Endothelial cell of umbilical vein (primary cell): ENCODE data around the gene GGA3. TPM values are rescaled to one million over a fixed set of nuclear protein-coding genes. Genes with fewer than 3 reads are reported as not detected.

ENCODE experiments used
- BruUV-seq: library from RNA; stranded (reverse); fragments of 400-500 nt; replicated peaks from 2 replicates; lab custom pipeline; 2021; lab: Mats Ljungman, UMichigan
- CTCF ChIA-PET: fragments of 300-600, 350-600 bp; sonication (Branson Sonifier 250); formaldehyde crosslinking; loops from one replicate; lab custom pipeline; 2021; ENCODE audit warnings: antibody characterized with exemption, inconsistent platforms; lab: Charles Lee
- POLR2A ChIA-PET: fragments of 300-600, 350-600 bp; sonication (Branson Sonifier 250); formaldehyde crosslinking; loops from one replicate; lab custom pipeline; 2021; ENCODE audit warnings: antibody characterized with exemption, inconsistent platforms; lab: Charles Lee
- DNase-seq: peaks from one replicate; pipeline ENCODE4 v3.0.0-alpha.2; 2011; ENCODE audit warnings: low read depth, low spot score
- FAIRE-seq: peaks from 2 replicates; lab custom pipeline; 2011; peaks lifted over from hg19 to GRCh38; lab: Jason Lieb, UNC
- H2AFZ ChIP-seq: 2 replicates; pipeline ENCODE4 v1.6.0; 2012; ENCODE audit warnings: low read depth, low read length, control low read depth, inconsistent platforms
- H3K27ac ChIP-seq: 2 replicates; pipeline ENCODE4 v1.5.1; 2011; ENCODE audit warnings: low read depth, mild to moderate bottlenecking, control low read depth, low read length, moderate library complexity; ENCODE audit not compliant: insufficient read depth
- H3K27me3 ChIP-seq, 2 experiments: 2 replicates each; pipeline versions ENCODE4 v1.6.0 to v1.6.1; 2011; ENCODE audit warnings: low read length in 2 of 2, mixed read lengths in 1 of 2; ENCODE audit not compliant: control insufficient read depth in 2 of 2, insufficient read depth in 2 of 2
- H3K36me3 ChIP-seq, 2 experiments: 2 replicates in 1 of 2; 3 replicates in 1 of 2; pipeline ENCODE4 v1.5.1; 2011; ENCODE audit warnings: low read length in 2 of 2, mild to moderate bottlenecking in 1 of 2, moderate library complexity in 1 of 2; ENCODE audit not compliant: control insufficient read depth in 2 of 2, insufficient read depth in 2 of 2; ENCODE audit errors: extremely low read depth in 1 of 2
- H3K4me1 ChIP-seq: 3 replicates; pipeline ENCODE4 v1.5.1; 2011; ENCODE audit warnings: mild to moderate bottlenecking, low read length; ENCODE audit not compliant: control insufficient read depth, insufficient read depth; ENCODE audit errors: extremely low read depth
- H3K4me2 ChIP-seq: 2 replicates; pipeline ENCODE4 v1.6.1; 2011; ENCODE audit warnings: low read length, control low read depth, mixed read lengths; ENCODE audit not compliant: insufficient read depth
- H3K4me3 ChIP-seq, 3 experiments: fragments of 200-600 bp in 1 of 3; sonication (generic), shearing (Covaris generic) in 1 of 3; replicated peaks in 1 of 3; 2 replicates each; pipeline ENCODE4 v1.5.1; 2011 to 2016; ENCODE audit warnings: control low read depth in 3 of 3, low read length in 3 of 3, mild to moderate bottlenecking in 2 of 3, inconsistent platforms in 1 of 3, low read depth in 1 of 3, moderate library complexity in 1 of 3; ENCODE audit not compliant: insufficient read depth in 1 of 3
- H3K79me2 ChIP-seq: 2 replicates; pipeline ENCODE4 v1.6.0; 2012; ENCODE audit warnings: low read length, inconsistent platforms; ENCODE audit not compliant: control insufficient read depth, insufficient read depth
- H3K9ac ChIP-seq: replicated peaks from 2 replicates; pipeline ENCODE3; 2011; ENCODE audit warnings: low read length, control low read depth; ENCODE audit not compliant: insufficient read depth; ENCODE audit errors: extremely low read depth
- H3K9me1 ChIP-seq: replicated peaks from 3 replicates; pipeline ENCODE4 v1.6.0; 2011; ENCODE audit warnings: mild to moderate bottlenecking, low read length; ENCODE audit not compliant: control insufficient read depth, insufficient read depth; ENCODE audit errors: extremely low read depth
- H3K9me3 ChIP-seq: replicated peaks from 2 replicates; pipeline ENCODE4 v1.5.1; 2012; ENCODE audit warnings: low read length, inconsistent platforms; ENCODE audit not compliant: control insufficient read depth, insufficient read depth
- H4K20me1 ChIP-seq: replicated peaks from 2 replicates; pipeline ENCODE3; 2011; ENCODE audit warnings: mild to moderate bottlenecking, low read length; ENCODE audit not compliant: control insufficient read depth, insufficient read depth; ENCODE audit errors: extremely low read depth
- EZH2 ChIP-seq: IDR thresholded peaks from 2 replicates; pipeline ENCODE4 v1.6.1; 2012; ENCODE audit warnings: borderline replicate concordance, low read depth, mild to moderate bottlenecking, moderate library complexity, low read length, inconsistent platforms; ENCODE audit not compliant: severe bottlenecking
- FOS ChIP-seq: IDR thresholded peaks from 2 replicates; pipeline ENCODE4 v1.6.1; 2011; ENCODE audit warnings: mild to moderate bottlenecking, low read length, moderate library complexity, borderline replicate concordance; ENCODE audit not compliant: insufficient read depth
- GATA2 ChIP-seq: IDR thresholded peaks from 2 replicates; pipeline ENCODE4 v1.7.0; 2011; ENCODE audit warnings: low read depth, mild to moderate bottlenecking, moderate library complexity, mixed read lengths, low read length; ENCODE audit not compliant: insufficient read length, insufficient read depth
- JUN ChIP-seq: IDR thresholded peaks from 2 replicates; pipeline ENCODE4 v1.6.1; 2011; ENCODE audit warnings: borderline replicate concordance, low read depth; ENCODE audit not compliant: insufficient read length, insufficient read depth
- MYC ChIP-seq: IDR thresholded peaks from one replicate; pipeline ENCODE4 v1.6.1; 2011; ENCODE audit warnings: mild to moderate bottlenecking, low read depth, low read length
- POLR2A ChIP-seq: IDR thresholded peaks from 2 replicates; pipeline ENCODE4 v1.6.1; 2012; ENCODE audit warnings: low read depth, mild to moderate bottlenecking, control low read depth, low read length
- POLR2AphosphoS5 ChIP-seq: IDR thresholded peaks from 2 replicates; pipeline ENCODE4 v1.6.1; 2012; ENCODE audit warnings: low read depth, mild to moderate bottlenecking, control low read depth, low read length, moderate library complexity; ENCODE audit not compliant: insufficient read depth
- dilution Hi-C: fragments of 300-500 bp; cut with MboI; formaldehyde crosslinking; loops from one replicate; pipeline ENCODE4 v1.15.0; 2019; ENCODE audit warnings: low sequenced_read_pairs; ENCODE audit not compliant: extremely low pct_ligation_motif_present
- intact Hi-C: fragments of 100-400 bp; cut with micrococcal nuclease; formaldehyde crosslinking; loops from one replicate; pipeline ENCODE4 v1.10.0; 2022
- polyA plus RNA-seq, 4 experiments: library from polyadenylated mRNA; depleted of rRNA in 3 of 4; stranded (reverse) in 3 of 4; unstranded in 1 of 4; fragments of >200 nt; gene quantifications; 2 replicates each; pipeline versions ENCODE4 v1.2.1 to v1.2.3, GENCODE V29; 2011 to 2012; ENCODE audit warnings: missing spikeins in 1 of 4
- total RNA-seq: library from RNA; stranded (reverse); gene quantifications from 2 replicates; pipeline ENCODE4 v1.2.3, GENCODE V29; 2021
- TF ChIP-seq, protein P1 (sequence below), 2 donors: IDR thresholded peaks; 1 replicate in 1 of 2; 2 replicates in 1 of 2; pipeline ENCODE4 v1.5.1; 2011; ENCODE audit warnings: low read length in 2 of 2, mild to moderate bottlenecking in 2 of 2, moderate library complexity in 2 of 2, control low read depth in 1 of 2, inconsistent platforms in 1 of 2, low read depth in 1 of 2; ENCODE audit not compliant: insufficient read depth in 1 of 2; ENCODE audit errors: extremely low read depth in 1 of 2
- TF ChIP-seq, protein P2 (sequence below): IDR thresholded peaks from 2 replicates; pipeline ENCODE4 v1.6.1; 2011; ENCODE audit not compliant: insufficient read depth, insufficient read length

The GGA3 gene
- total and polyA plus RNA-seq, 2 donors (not counting 3 experiments of a cell fraction or from before 2014, with no cell fraction given) = 41.2 to 62.9 TPM

DNA sequence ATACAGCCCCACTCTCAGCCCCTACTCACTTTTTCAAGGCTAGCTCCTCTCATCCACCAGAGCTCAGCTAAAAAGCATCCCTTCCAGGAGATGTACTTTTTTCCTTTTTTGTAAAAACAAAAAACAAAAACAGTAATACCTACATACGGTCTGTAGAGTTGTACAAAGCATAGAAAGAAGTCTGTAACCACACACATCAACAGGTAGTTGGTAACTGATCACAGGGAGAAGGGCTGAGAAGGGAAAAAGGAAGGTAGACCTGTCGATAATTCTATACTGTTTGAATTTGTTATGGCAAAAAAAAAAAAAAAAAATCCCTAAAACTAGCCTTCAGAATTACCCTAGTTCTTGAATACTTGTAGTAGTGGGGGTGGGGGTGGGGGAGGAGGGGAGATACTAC lies 27.0 kb upstream of the GGA3 start:
- Histone ChIP-seq H3K9me3 (no peaks in the 10 kb centered on the region), H3K27ac (no peak overlapping the region), H3K79me2 (peaks cover 8% of the 10 kb centered on the region), H3K27me3 (no peaks in the 10 kb centered on the region), H3K36me3 (peaks cover 0 to 10% of the 10 kb centered on the region in 2 experiments), H4K20me1 (no peaks in the 10 kb centered on the region), H3K4me2 (peak overlapping the region; percentile 83), H3K4me1 (peaks cover 8% of the 10 kb centered on the region), H3K4me3 (peak overlapping the region; percentile 66 to 85 (median 75)), H3K9ac (peak overlapping the region; percentile 72), H3K9me1 (no peaks in the 10 kb centered on the region), H2AFZ (no peak overlapping the region)
- POLR2A ChIA-PET = interaction anchor here (1.3 to 1.7 kb wide), 2 partner anchors 10 to 18 kb away, joined by 3 to 17 read pairs; partner anchors contain the start of gene MIF4GD
- TF ChIP-seq EZH2 (no peak), POLR2AphosphoS5 (no peak), POLR2A (no peak)
- no TSS peak for BruUV-seq
- dilution Hi-C loops (no loop called here), intact Hi-C loops (loop anchor here (2.0 kb wide), 1 partner anchor 18 kb away; the partner anchor contains the start of gene MIF4GD)
- DNase-seq = no peak
- FAIRE-seq = no peak
- CTCF ChIA-PET = interaction anchor here (1.1 to 2.4 kb wide), 2 partner anchors 19 to 105 kb away, joined by 6 to 68 read pairs; partner anchors contain the start of gene MIF4GD

DNA sequence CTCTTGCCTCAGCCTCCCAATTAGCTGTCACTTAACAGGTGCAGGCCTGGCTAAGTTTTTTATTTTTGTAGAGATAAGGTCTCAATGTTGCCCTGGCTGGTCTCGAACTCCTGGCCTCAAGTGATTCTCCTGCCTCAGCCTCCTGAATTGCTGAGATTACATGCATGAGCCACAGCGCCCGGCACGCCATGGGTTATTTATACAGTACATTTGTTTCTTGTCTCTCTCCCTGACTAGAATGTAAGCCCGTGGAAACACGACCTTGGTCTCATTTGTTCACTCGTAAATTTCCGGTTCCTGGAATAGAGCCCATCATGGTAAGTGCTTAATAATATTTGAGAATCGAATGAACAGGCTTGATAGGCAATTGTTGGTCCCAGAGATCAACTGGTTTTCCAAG lies 25.8 kb upstream of the GGA3 start:
- ChIA-PET POLR2A (no interaction called here), CTCF (interaction anchor here (1.0 kb wide), 1 partner anchor 16 kb away, joined by 4 read pairs; the partner anchor contains the start of gene MIF4GD)
- no peak overlapping the region for H2AFZ ChIP-seq
- intact Hi-C loops = no loop called here
- no peak for DNase-seq
- peaks cover 8% of the 10 kb centered on the region for H3K79me2 ChIP-seq
- H3K36me3 ChIP-seq = peaks cover 0 to 10% of the 10 kb centered on the region in 2 experiments
- no peaks in the 10 kb centered on the region for H4K20me1 ChIP-seq
- no peaks in the 10 kb centered on the region for H3K27me3 ChIP-seq
- no peaks in the 10 kb centered on the region for H3K9me3 ChIP-seq
- TF ChIP-seq GATA2 (no peak), POLR2A (no peak), JUN (no peak), FOS (no peak), MYC (no peak), EZH2 (no peak), POLR2AphosphoS5 (no peak)
- TF ChIP-seq, protein P1, sequence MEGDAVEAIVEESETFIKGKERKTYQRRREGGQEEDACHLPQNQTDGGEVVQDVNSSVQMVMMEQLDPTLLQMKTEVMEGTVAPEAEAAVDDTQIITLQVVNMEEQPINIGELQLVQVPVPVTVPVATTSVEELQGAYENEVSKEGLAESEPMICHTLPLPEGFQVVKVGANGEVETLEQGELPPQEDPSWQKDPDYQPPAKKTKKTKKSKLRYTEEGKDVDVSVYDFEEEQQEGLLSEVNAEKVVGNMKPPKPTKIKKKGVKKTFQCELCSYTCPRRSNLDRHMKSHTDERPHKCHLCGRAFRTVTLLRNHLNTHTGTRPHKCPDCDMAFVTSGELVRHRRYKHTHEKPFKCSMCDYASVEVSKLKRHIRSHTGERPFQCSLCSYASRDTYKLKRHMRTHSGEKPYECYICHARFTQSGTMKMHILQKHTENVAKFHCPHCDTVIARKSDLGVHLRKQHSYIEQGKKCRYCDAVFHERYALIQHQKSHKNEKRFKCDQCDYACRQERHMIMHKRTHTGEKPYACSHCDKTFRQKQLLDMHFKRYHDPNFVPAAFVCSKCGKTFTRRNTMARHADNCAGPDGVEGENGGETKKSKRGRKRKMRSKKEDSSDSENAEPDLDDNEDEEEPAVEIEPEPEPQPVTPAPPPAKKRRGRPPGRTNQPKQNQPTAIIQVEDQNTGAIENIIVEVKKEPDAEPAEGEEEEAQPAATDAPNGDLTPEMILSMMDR (IDR thresholded peaks at IDR 0.05; ENCODE audit: extremely low read depth in 1 of 2, insufficient read depth in 1 of 2, low read depth in 1 of 2, low read length in 2 of 2) = no peak
- TF ChIP-seq, protein P2, sequence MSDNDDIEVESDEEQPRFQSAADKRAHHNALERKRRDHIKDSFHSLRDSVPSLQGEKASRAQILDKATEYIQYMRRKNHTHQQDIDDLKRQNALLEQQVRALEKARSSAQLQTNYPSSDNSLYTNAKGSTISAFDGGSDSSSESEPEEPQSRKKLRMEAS = no peak
- no TSS peak for BruUV-seq
- dilution Hi-C loops = no loop called here
- no peaks in the 10 kb centered on the region for H3K9me1 ChIP-seq
- no peak overlapping the region for H3K9ac ChIP-seq
- no peak overlapping the region for H3K4me3 ChIP-seq
- no peak overlapping the region for H3K4me2 ChIP-seq
- H3K4me1 ChIP-seq = peaks cover 8% of the 10 kb centered on the region
- no peak for FAIRE-seq
- no peak overlapping the region for H3K27ac ChIP-seq
